ENCODE data around the gene CFLAR.
A peak's percentile ranks its signal among the peaks of the same experiment; 100 is the strongest.
"Not testable (repeated sequence)": the region's sequence is repeated elsewhere in the genome, so short reads cannot be mapped to it uniquely, and the experiment has no call there.

Gene CFLAR

DNA sequence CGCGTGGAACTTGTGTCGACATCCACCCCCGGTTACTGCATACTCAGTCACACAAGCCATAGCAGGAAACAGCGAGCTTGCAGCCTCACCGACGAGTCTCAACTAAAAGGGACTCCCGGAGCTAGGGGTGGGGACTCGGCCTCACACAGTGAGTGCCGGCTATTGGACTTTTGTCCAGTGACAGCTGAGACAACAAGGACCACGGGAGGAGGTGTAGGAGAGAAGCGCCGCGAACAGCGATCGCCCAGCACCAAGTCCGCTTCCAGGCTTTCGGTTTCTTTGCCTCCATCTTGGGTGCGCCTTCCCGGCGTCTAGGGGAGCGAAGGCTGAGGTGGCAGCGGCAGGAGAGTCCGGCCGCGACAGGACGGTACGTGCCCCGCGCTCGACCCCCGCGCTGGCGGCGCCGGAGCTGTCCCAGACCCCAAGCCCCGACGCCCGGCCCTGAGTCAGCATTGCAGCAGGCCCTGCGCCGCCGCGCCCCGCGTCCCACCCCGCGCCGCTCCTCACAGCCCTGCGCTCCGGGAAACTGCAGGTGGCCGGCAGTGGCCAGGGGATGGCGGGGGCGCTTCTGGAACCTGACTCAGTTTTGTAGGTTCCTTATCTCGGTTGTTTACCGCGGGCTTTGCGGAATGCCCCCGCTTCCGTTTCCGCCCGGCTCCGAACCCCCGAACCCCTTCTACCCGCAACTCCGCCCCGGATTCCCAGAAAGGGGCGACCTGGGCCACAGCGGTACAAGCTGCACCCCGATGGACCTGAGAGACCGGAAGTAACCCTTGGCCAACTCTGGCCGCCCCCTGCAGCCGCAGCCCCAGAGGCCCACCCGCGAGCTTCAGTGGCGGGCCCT lies at the start of gene CFLAR:
TSS of gene CFLAR (plus strand) at position 50 of the 844 bp plus-strand sequence. CDS start 13,702 bp downstream, outside the sequence.
- peak; percentile 94 to 95 for DNase-seq

DNA sequence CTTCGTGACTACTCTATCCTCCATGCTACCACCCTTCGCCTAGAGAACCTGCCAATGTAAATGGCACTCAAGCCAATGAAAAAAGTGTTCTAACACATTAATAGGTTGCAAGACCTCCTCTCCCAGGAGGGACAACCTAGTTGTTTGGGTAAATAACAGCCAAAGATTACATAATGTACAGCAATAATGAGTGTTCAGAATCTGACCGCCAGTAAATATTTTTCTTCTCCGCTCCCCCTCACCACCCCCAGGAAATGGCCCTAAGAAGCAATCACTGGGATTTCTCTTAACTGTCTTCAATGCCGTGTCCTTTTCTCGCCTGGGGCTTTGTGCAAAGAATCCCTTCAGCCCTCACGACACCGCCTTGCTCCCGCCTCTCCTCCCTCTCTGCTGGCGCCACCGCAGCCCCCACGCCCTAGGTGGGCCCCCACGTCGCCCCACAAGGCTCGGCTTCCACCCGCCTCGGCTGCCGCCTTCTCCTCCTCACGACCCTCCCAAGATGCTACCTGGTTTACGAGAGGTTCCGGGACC lies 45.0 kb upstream of the CFLAR start:
- DNase-seq = peak in 1 of 2 donors; percentile 8

DNA sequence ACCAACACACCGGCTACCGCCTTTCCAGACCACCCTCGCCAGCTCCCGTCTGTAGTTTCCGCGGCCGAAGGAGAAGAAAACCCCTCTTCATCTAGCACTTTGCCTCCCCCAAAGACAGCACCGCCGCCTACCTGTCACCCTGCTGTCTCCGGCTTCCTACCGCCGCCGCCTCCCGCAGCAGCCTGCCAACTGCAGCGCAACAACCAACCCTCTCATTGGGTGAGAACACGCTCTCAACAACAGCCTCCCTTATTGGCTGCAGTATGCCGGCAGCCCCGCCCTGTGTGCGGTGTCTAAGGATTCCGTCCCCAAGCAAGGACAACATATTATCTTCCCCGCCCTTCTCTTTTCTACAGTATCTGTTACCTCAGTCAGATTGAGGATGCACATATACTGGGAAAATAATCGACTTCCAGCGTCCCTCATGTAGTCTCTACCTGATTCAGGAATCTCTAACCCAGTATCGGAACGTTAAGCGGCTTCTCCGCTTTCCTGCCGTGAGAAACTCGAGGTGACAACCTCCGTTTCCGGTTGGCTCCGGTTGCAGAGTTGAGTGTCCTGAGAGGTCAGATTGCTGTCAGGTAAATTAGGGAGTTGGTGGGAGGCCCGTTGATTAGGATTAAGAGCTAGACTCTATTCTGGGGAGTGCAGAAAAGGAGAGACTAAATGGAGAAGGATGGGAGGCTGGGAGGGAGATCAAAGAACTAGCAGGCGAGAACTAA lies 44.3 kb upstream of the CFLAR start, which contains the start of the genes HYCC2 and NDUFB3:
TSS of gene HYCC2 (minus strand) at position 193 of the 722 bp plus-strand sequence. CDS start 47,662 bp downstream, outside the sequence.
TSS of gene NDUFB3 (plus strand) at position 523 of the 722 bp plus-strand sequence. CDS start 6,882 bp downstream, outside the sequence.
- DNase-seq = peak; percentile 90 to 97

DNA sequence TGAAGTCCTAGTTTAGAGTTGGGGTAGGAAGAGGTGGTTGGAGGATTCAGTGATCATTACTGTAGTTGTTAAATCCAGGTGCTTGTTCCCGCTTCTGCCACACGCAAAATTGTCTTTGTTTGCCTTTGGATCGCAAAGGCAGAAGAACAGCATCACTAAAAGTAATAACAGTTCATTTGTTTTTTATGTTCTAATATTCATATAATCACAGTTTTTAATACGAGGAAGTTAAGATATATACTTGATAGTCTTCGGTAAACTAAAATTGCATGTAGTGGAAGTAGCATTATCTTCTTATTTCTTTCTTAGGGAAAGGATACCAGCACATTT lies 43.8 kb upstream of the CFLAR start:
- DNase-seq = no peak

GRCh38 chr2:201073071-201073470 lies 42.9 kb upstream of the CFLAR start:
- DNase-seq = no peak

DNA sequence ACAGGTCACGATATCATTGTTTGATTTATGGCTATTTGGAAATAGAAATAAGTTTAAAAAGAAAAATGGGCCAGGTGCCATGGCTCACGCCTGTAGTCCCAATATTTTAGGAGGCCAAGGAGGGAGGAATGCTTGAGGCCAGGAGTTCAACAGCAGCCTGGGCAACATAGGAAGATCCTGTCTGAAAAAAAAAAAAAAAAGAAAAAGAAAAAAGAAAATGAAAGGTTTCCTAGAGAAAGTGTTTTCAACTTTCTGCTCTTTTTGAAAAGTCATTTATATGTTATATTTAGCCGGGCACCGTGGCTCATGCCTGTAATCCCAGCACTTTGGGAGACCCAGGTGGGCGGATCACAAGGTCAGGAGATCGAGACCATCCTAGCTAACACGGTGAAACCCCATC lies 41.0 kb upstream of the CFLAR start:
- no peak for DNase-seq

GRCh38 chr2:201084863-201085262 lies 31.1 kb upstream of the CFLAR start:
- peak; percentile 85 to 95 for DNase-seq

DNA sequence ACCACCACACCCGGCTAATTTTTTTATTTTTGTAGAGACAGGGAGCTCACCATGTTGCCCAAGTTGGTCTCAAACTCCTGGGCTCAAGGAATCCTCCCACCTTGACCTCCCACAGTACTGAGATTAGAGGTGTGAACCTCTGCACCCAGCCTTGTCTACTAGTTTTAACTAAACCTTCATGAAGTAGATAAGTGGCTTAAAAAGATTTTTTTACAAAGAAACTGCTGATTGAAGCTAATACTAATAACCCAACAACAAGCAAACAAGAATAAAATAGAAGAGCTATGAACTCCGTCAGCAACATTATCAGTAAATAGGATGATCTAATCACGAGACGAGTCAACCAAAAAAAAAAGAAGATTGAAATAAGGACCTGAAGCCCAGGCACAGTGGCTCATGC lies 25.4 kb upstream of the CFLAR start:
- no peak for DNase-seq

GRCh38 chr2:201093573-201093972 lies 22.4 kb upstream of the CFLAR start:
- DNase-seq = peak; percentile 93 to 95

GRCh38 chr2:201100497-201100896 lies 15.5 kb upstream of the CFLAR start:
- DNase-seq = no peak

GRCh38 chr2:201105759-201106158 lies 10.2 kb upstream of the CFLAR start:
- no peak for DNase-seq

- DNase-seq = no peak
These were observed 8.3 kb upstream of the CFLAR start for GRCh38 chr2:201107624-201108023.

DNA sequence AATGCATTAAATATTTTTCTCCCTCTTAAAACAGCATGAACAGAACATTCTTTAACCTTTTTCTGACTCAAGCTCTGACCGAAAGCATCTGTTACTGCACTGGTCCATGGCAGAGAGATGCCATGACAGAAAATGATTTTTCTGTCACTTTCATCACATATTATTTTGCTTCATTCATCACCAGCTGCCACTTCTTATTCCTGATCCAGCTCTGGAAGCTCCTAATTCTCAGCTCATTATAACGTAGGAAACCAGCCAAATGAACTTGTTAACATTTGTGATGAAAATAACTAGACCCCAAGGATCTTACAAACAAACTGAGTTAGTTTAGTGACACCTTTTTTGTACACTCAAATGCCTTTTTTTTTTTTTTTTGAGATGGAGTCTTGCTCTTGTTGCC lies 7.6 kb upstream of the CFLAR start:
- DNase-seq = no peak

DNA sequence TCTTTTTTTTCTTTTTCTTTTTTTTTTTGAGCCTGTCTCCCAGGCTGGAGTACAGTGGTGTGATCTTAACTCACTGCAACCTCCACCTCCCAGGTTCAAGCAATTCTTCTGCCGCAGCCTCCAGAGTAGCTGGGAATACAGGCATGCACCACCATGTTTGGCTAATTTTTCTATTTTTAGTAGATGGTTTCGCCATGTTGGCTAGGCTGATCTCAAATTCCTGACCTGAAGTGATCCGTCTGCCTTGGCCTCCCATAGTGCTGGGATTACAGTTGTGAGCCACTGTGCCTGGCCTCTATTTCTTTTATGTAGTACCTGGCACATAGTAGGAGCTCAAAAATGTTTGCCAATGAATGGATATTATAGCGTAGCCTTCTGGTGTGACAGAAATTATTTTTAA lies 6.8 kb upstream of the CFLAR start:
- DNase-seq = no peak

GRCh38 chr2:201110615-201111014 lies 5.3 kb upstream of the CFLAR start:
- no peak for DNase-seq

DNA sequence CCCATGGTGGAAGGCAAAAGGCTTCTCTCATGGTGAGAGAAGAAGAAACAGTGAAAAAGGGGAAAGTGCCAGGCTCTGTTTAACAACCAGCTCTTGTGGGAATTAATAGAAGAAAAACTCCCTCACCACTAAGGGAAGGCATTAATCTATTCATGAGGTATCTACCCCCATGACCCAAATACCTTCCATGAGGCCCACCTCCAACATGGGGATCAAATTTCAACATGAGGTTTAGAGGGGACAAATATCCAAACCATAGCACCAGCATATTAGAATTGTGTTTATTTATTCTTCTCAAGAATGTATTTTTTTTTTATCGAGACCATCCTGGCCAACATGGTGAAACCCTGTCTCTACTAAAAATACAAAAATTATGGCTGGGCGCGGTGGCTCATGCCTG lies 4.9 kb upstream of the CFLAR start:
- no peak for DNase-seq

- no peak for DNase-seq
These were observed 1.6 kb upstream of the CFLAR start for GRCh38 chr2:201114350-201114749.

- DNase-seq = no peak
These were observed 1.1 kb upstream of the CFLAR start for GRCh38 chr2:201114846-201115245.

GRCh38 chr2:201116959-201117734 lies 1.2 kb downstream of the CFLAR start:
- peak; percentile 74 to 81 for DNase-seq

- DNase-seq = not testable (repeated sequence)
These were observed 1.8 kb downstream of the CFLAR start for GRCh38 chr2:201117735-201118094.

- peak; percentile 91 for DNase-seq
These were observed 2.4 kb downstream of the CFLAR start for GRCh38 chr2:201118121-201118960.

Data from inflammatory macrophage treated with lipopolysaccharide for 1 hour (primary cell).